Measurements from ENCODE around the gene TUBB4B. TPM values are rescaled to one million over a fixed set of nuclear protein-coding genes. Genes with fewer than 3 reads are reported as not detected.

The TUBB4B gene
- total RNA-seq, 1 donor from 2014 or later: 357 TPM

- H3K9me3 Mint-ChIP-seq: no peaks in the 10 kb centered on the region
- peak overlapping the region; percentile 73 for H3K27ac Mint-ChIP-seq
- peak overlapping the region; percentile 82 for H3K4me3 Mint-ChIP-seq (ENCODE audit: low read depth)
- peaks cover 7% of the 10 kb centered on the region for H3K4me1 Mint-ChIP-seq (ENCODE audit: low read depth)
- peak; percentile 99 for DNase-seq (ENCODE audit: low spot score)
- intact Hi-C loops (cut with micrococcal nuclease): loop anchor here (1.0 kb wide), 3 partner anchors 18 to 35 kb away; partner anchors contain the start of genes ANAPC2, SSNA1, TPRN and TUBB4B
- H3K27me3 Mint-ChIP-seq (ENCODE audit: low read depth): no peaks in the 10 kb centered on the region
- H3K36me3 Mint-ChIP-seq (ENCODE audit: low read depth): no peaks in the 10 kb centered on the region
Observed at GRCh38 chr9:137223078-137223970, 17.8 kb upstream of the TUBB4B start.

- no peak for DNase-seq (ENCODE audit: low spot score)
- Mint-ChIP-seq H3K36me3 (ENCODE audit: low read depth) (no peaks in the 10 kb centered on the region), H3K27ac (peak within 1 kb of the TSS; percentile 73), H3K27me3 (ENCODE audit: low read depth) (no peaks in the 10 kb centered on the region), H3K4me1 (ENCODE audit: low read depth) (peaks cover 7% of the 10 kb centered on the region), H3K4me3 (ENCODE audit: low read depth) (peak within 1 kb of the TSS; percentile 72), H3K9me3 (no peaks in the 10 kb centered on the region)
- intact Hi-C loops (cut with micrococcal nuclease): no loop called here
Observed at GRCh38 chr9:137224830-137225694, 16.0 kb upstream of the TUBB4B start, which contains the start of gene CYSRT1. Gene CYSRT1, plus strand, starts transcription at chr9:137225174. Its CDS starts 448 bp downstream, at chr9:137225622.

- DNase-seq (ENCODE audit: low spot score): no peak
- Mint-ChIP-seq H3K4me1 (ENCODE audit: low read depth) (peaks cover 7% of the 10 kb centered on the region), H3K27me3 (ENCODE audit: low read depth) (no peaks in the 10 kb centered on the region), H3K36me3 (ENCODE audit: low read depth) (no peaks in the 10 kb centered on the region), H3K9me3 (no peaks in the 10 kb centered on the region), H3K27ac (no peak overlapping the region), H3K4me3 (ENCODE audit: low read depth) (no peak overlapping the region)
- intact Hi-C loops (cut with micrococcal nuclease): no loop called here
Observed at GRCh38 chr9:137225699-137226331, 15.3 kb upstream of the TUBB4B start.

- DNase-seq (ENCODE audit: low spot score): no peak
- H3K4me3 Mint-ChIP-seq (ENCODE audit: low read depth): no peak overlapping the region
- no peaks in the 10 kb centered on the region for H3K9me3 Mint-ChIP-seq
- no peaks in the 10 kb centered on the region for H3K36me3 Mint-ChIP-seq (ENCODE audit: low read depth)
- intact Hi-C loops (cut with micrococcal nuclease): loop anchor here (1.0 kb wide), 1 partner anchor 108 kb away; no protein-coding TSS in a partner anchor
- H3K27me3 Mint-ChIP-seq (ENCODE audit: low read depth): no peaks in the 10 kb centered on the region
- peaks cover 7% of the 10 kb centered on the region for H3K4me1 Mint-ChIP-seq (ENCODE audit: low read depth)
- H3K27ac Mint-ChIP-seq: no peak overlapping the region
Observed at GRCh38 chr9:137226338-137227053, 14.6 kb upstream of the TUBB4B start.

- H3K27ac Mint-ChIP-seq: no peak within 1 kb of the TSS
Observed at GRCh38 chr9:137227054-137227852, 13.8 kb upstream of the TUBB4B start, which contains the start of gene RNF224. Gene RNF224, plus strand, starts transcription at chr9:137227502. Its CDS starts 834 bp downstream, at chr9:137228336.

GRCh38 chr9:137227853-137228505, 13.1 kb upstream of the TUBB4B start:
- Mint-ChIP-seq H3K4me3 (ENCODE audit: low read depth) (no peak overlapping the region), H3K36me3 (ENCODE audit: low read depth) (no peaks in the 10 kb centered on the region), H3K9me3 (no peaks in the 10 kb centered on the region), H3K27me3 (ENCODE audit: low read depth) (no peaks in the 10 kb centered on the region), H3K27ac (no peak overlapping the region), H3K4me1 (ENCODE audit: low read depth) (peaks cover 6% of the 10 kb centered on the region)
- no peak for DNase-seq (ENCODE audit: low spot score)
- intact Hi-C loops (cut with micrococcal nuclease): loop anchor here (1.0 kb wide), 1 partner anchor 110 kb away; no protein-coding TSS in a partner anchor

More at GRCh38 chr9:137227054-137227852, 13.8 kb upstream of the TUBB4B start, which contains the start of gene RNF224:
- H3K4me3 Mint-ChIP-seq (ENCODE audit: low read depth): no peak within 1 kb of the TSS
- intact Hi-C loops (cut with micrococcal nuclease): loop anchor here (1.0 kb wide), 1 partner anchor 109 kb away; no protein-coding TSS in a partner anchor
- peak; percentile 75 for DNase-seq (ENCODE audit: low spot score)
- no peaks in the 10 kb centered on the region for H3K27me3 Mint-ChIP-seq (ENCODE audit: low read depth)
- H3K9me3 Mint-ChIP-seq: no peaks in the 10 kb centered on the region
- H3K4me1 Mint-ChIP-seq (ENCODE audit: low read depth): peaks cover 7% of the 10 kb centered on the region
- H3K36me3 Mint-ChIP-seq (ENCODE audit: low read depth): no peaks in the 10 kb centered on the region

- Mint-ChIP-seq H3K4me1 (ENCODE audit: low read depth) (peaks cover 5% of the 10 kb centered on the region), H3K36me3 (ENCODE audit: low read depth) (no peaks in the 10 kb centered on the region), H3K4me3 (ENCODE audit: low read depth) (no peak overlapping the region), H3K27ac (no peak overlapping the region), H3K27me3 (ENCODE audit: low read depth) (no peaks in the 10 kb centered on the region), H3K9me3 (no peaks in the 10 kb centered on the region)
- intact Hi-C loops (cut with micrococcal nuclease): no loop called here
- no peak for DNase-seq (ENCODE audit: low spot score)
Observed at GRCh38 chr9:137228506-137228967, 12.6 kb upstream of the TUBB4B start.

- Mint-ChIP-seq H3K36me3 (ENCODE audit: low read depth) (no peaks in the 10 kb centered on the region), H3K27ac (no peak overlapping the region), H3K9me3 (no peaks in the 10 kb centered on the region), H3K27me3 (ENCODE audit: low read depth) (no peaks in the 10 kb centered on the region), H3K4me1 (ENCODE audit: low read depth) (peaks cover 5% of the 10 kb centered on the region), H3K4me3 (ENCODE audit: low read depth) (no peak overlapping the region)
- DNase-seq (ENCODE audit: low spot score): no peak
- intact Hi-C loops (cut with micrococcal nuclease): no loop called here
Observed at GRCh38 chr9:137228968-137229896, 11.9 kb upstream of the TUBB4B start.

- Mint-ChIP-seq H3K36me3 (ENCODE audit: low read depth) (no peaks in the 10 kb centered on the region), H3K4me3 (ENCODE audit: low read depth) (no peak overlapping the region), H3K27ac (no peak overlapping the region), H3K9me3 (no peaks in the 10 kb centered on the region), H3K4me1 (ENCODE audit: low read depth) (peaks cover 5% of the 10 kb centered on the region), H3K27me3 (ENCODE audit: low read depth) (peaks cover under 1% of the 10 kb centered on the region)
- intact Hi-C loops (cut with micrococcal nuclease): no loop called here
- no peak for DNase-seq (ENCODE audit: low spot score)
Observed at GRCh38 chr9:137229903-137230704, 11.0 kb upstream of the TUBB4B start.

All from activated T-helper 2 cell treated with anti-CD3 and anti-CD28 coated beads, Interferon-gamma antibody, Interleukin-2, Interleukin-4, amounts not matched to agents 10 μg/mL and 5 μg/mL and 100 μg/mL, durations not matched to agents 14 hours and 24 hours and 36 hours (primary cell).